GM12878 (cell line): ENCODE results near the gene LIN37. TPM values are rescaled to one million over a fixed set of nuclear protein-coding genes. Genes with fewer than 3 reads are reported as not detected.

ENCODE experiments used
- ATAC-seq: fragments of 200-7000 bp; cut with Tn5 transposase; 3 replicates; pipeline ENCODE4 v1.9.1; 2020; ENCODE audit warnings: mild to moderate bottlenecking, moderate library complexity
- BruUV-seq: library from RNA; stranded (reverse); fragments of 400-500 nt; replicated peaks from 2 replicates; lab custom pipeline; 2021; lab: Mats Ljungman, UMichigan
- CTCF ChIA-PET: fragments of 300-600 bp; sonication (Branson Sonifier 250); formaldehyde crosslinking; extraction: SDS; loops from one replicate; lab custom pipeline; 2021; ENCODE audit warnings: inconsistent platforms; lab: Yijun Ruan, JAX
- POLR2A ChIA-PET: fragments of 350-600 bp; formaldehyde crosslinking; extraction: SDS; loops from one replicate; lab custom pipeline; 2021; ENCODE audit warnings: inconsistent platforms; lab: Charles Lee
- RAD21 ChIA-PET: fragments of 300-600 bp; sonication (Branson Sonifier 250); formaldehyde crosslinking; loops from one replicate; lab custom pipeline; 2023; ENCODE audit warnings: antibody characterized with exemption; ENCODE audit not compliant: unreplicated experiment; lab: Charles Lee
- SMC1A ChIA-PET: fragments of 300-600 bp; sonication (Branson Sonifier 250); formaldehyde crosslinking; loops from one replicate; lab custom pipeline; 2023; ENCODE audit not compliant: unreplicated experiment, uncharacterized antibody; lab: Charles Lee
- DNase-seq: peaks from one replicate; pipeline ENCODE4 v3.0.0-alpha.2; 2011; ENCODE audit warnings: low read depth, low spot score
- FAIRE-seq: peaks from 3 replicates; lab custom pipeline; 2011; peaks lifted over from hg19 to GRCh38; lab: Jason Lieb, UNC
- H2AFZ ChIP-seq: 2 replicates; pipeline ENCODE4 v1.6.0; 2011; ENCODE audit warnings: low read depth, low read length, control low read depth; ENCODE audit not compliant: control insufficient read depth
- H3K27ac ChIP-seq: 2 replicates; pipeline ENCODE4 v1.5.1; 2011; ENCODE audit warnings: control low read depth; ENCODE audit not compliant: control insufficient read depth, insufficient read depth
- H3K27me3 ChIP-seq, 2 experiments: replicated peaks in 1 of 2; 2 replicates each; pipeline versions ENCODE4 v1.6.0 to v1.6.1; 2011; ENCODE audit warnings: low read length in 1 of 2; ENCODE audit not compliant: control insufficient read depth in 2 of 2, insufficient read depth in 2 of 2
- H3K36me3 ChIP-seq, 2 experiments: 2 replicates each; pipeline ENCODE4 v1.5.1; 2011; ENCODE audit warnings: low read length in 1 of 2; ENCODE audit not compliant: control insufficient read depth in 2 of 2, insufficient read depth in 2 of 2
- H3K4me1 ChIP-seq: 2 replicates; pipeline ENCODE4 v1.6.1; 2011; ENCODE audit warnings: mild to moderate bottlenecking, low read length, moderate library complexity, mixed read lengths; ENCODE audit not compliant: control insufficient read depth, insufficient read depth
- H3K4me2 ChIP-seq: 2 replicates; pipeline ENCODE4 v1.6.0; 2011; ENCODE audit warnings: control low read depth; ENCODE audit not compliant: control insufficient read depth, insufficient read depth
- H3K4me3 ChIP-seq: fragments of 200-600 bp; sonication (generic); 2 replicates; pipeline ENCODE4 v1.5.1; 2016
- H3K79me2 ChIP-seq: 2 replicates; pipeline ENCODE4 v1.6.0; 2011; ENCODE audit warnings: low read length; ENCODE audit not compliant: control insufficient read depth, insufficient read depth
- H3K9ac ChIP-seq: 2 replicates; pipeline ENCODE4 v1.8.0; 2011; ENCODE audit warnings: low read length, control low read depth, mixed read lengths; ENCODE audit not compliant: control insufficient read depth, insufficient read depth
- H3K9me3 ChIP-seq: replicated peaks from 3 replicates; pipeline ENCODE4 v1.5.1; 2011; ENCODE audit warnings: mild to moderate bottlenecking, low read length; ENCODE audit not compliant: control insufficient read depth, insufficient read depth
- H4K20me1 ChIP-seq: 2 replicates; pipeline ENCODE4 v1.6.0; 2011; ENCODE audit not compliant: control insufficient read depth, insufficient read depth
- EZH2 ChIP-seq: IDR thresholded peaks from 2 replicates; pipeline ENCODE4 v1.6.1; 2012; ENCODE audit warnings: low read depth, mild to moderate bottlenecking, control low read depth, inconsistent platforms, low read length, borderline replicate concordance; ENCODE audit not compliant: control insufficient read depth
- HCFC1 ChIP-seq: fragments of 150-350 bp; IDR thresholded peaks from 2 replicates; pipeline ENCODE4 v1.6.1; 2014; ENCODE audit warnings: low read length
- HDAC2 ChIP-seq: fragments of 200-600 bp; sonication (generic); IDR thresholded peaks from 2 replicates; pipeline ENCODE4 v1.6.1; 2017
- KDM1A ChIP-seq: fragments of 200-600 bp; sonication (generic); IDR thresholded peaks from 2 replicates; pipeline ENCODE4 v1.6.1; 2016; ENCODE audit warnings: borderline replicate concordance
- MYB ChIP-seq: fragments of 150-350 bp; IDR thresholded peaks from 2 replicates; pipeline ENCODE4 v1.6.1; 2014; ENCODE audit warnings: mild to moderate bottlenecking, low read depth, low read length, borderline replicate concordance
- NFXL1 ChIP-seq: fragments of 450-650 bp; IDR thresholded peaks from 2 replicates; pipeline ENCODE4 v1.6.1; 2017; ENCODE audit warnings: antibody characterized with exemption, mild to moderate bottlenecking, borderline replicate concordance
- POLR2A ChIP-seq: IDR thresholded peaks from 2 replicates; pipeline ENCODE4 v1.6.1; 2011; ENCODE audit warnings: low read depth, mild to moderate bottlenecking, low read length
- SREBF2 ChIP-seq: IDR thresholded peaks from 2 replicates; pipeline ENCODE4 v1.6.1; 2012; ENCODE audit warnings: mild to moderate bottlenecking, low read length
- YY1 ChIP-seq: IDR thresholded peaks from 2 replicates; pipeline ENCODE4 v1.6.1; 2011; ENCODE audit warnings: low read depth, mild to moderate bottlenecking, low read length
- ZNF24 ChIP-seq: fragments of 450-650 bp; IDR thresholded peaks from 2 replicates; pipeline ENCODE4 v1.6.1; 2017; ENCODE audit warnings: antibody characterized with exemption, mild to moderate bottlenecking
- WGBS: methylation state at CpG from one replicate; pipeline ENCODE4 v1.1.6; 2016; ENCODE audit warnings: low lambda C conversion rate; ENCODE audit not compliant: insufficient replicate concordance, insufficient coverage; ENCODE audit errors: missing lambda C conversion rate; 5-methylcytosine and 5-hydroxymethylcytosine counted together
- in situ Hi-C: fragments of 300-500 bp; cut with MboI; formaldehyde crosslinking; loops from 9 replicates; pipeline ENCODE4 v1.14.3; 2018; ENCODE audit warnings: mixed read lengths
- intact Hi-C: fragments of 100-400 bp; cut with micrococcal nuclease; formaldehyde crosslinking; loops from one replicate; pipeline ENCODE4 v1.14.2; 2022; ENCODE audit not compliant: unreplicated experiment
- polyA plus RNA-seq, 11 experiments: library from polyadenylated mRNA; depleted of rRNA in 4 of 11; unstranded in 6 of 11; stranded (reverse) in 5 of 11; fragments of >200 nt; fragmentation: Nextera tagmentation in 4 of 11; fragmentation: Illumina TruSeq in 1 of 11; extraction: Ambion mirVana in 4 of 11; extraction: Trizol in 1 of 11; gene quantifications; 1 replicate in 1 of 11; 2 replicates in 10 of 11; pipeline versions ENCODE4 v1.2.1 to v1.2.3, GENCODE V29; 2011 to 2016; ENCODE audit warnings: inconsistent platforms in 2 of 11, missing spikeins in 2 of 11, low read depth in 1 of 11
- total RNA-seq, 4 experiments: library from RNA; depleted of rRNA in 3 of 4; stranded (reverse); fragments of >200 nt in 3 of 4; fragmentation: Illumina TruSeq in 1 of 4; extraction: Trizol in 1 of 4; gene quantifications; 2 replicates each; pipeline versions ENCODE4 v1.2.1 to v1.2.3, GENCODE V29; 2013 to 2021
- TF ChIP-seq, protein P1 (sequence below): fragments of 450-650 bp; IDR thresholded peaks from 2 replicates; pipeline ENCODE4 v1.6.1; 2017; ENCODE audit warnings: mild to moderate bottlenecking
- TF ChIP-seq, protein P2 (sequence below): IDR thresholded peaks from 2 replicates; pipeline ENCODE4 v1.6.1; 2012; ENCODE audit warnings: low read depth, low read length, improper control_type of control experiment

Gene LIN37
- total and polyA plus RNA-seq, 10 of the 15 experiments (the other 5 are each of a cell fraction or from before 2014, with no cell fraction given), result 0.69 to 11.9 (median 7.6) TPM

DNA sequence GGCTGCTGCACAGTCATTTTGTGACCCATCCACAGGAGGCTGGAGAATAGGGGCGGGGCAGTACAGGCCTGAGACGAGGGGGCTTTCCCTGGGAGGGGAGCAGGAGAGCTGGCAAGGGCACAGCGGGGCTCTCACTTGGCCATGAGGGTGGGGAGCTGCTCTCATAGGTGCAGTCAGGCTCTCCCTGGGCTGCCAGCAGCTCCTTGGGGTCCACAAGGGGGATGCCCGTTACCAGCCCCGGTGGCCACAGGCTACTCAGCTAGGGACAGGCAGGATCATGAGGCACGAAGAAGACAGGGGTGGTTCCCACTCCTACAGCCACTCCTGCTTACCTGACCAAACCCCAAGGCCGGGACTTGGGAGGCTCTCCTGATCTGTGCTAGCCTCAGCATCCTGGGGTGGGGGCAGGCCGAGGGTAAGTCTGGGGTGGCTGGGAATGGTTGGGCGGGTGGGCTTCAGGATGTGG, 43.5 kb downstream of the LIN37 start:
- peak; percentile 51 for ATAC-seq
- DNase-seq, result no peak
- Histone ChIP-seq H2AFZ (no peak overlapping the region), H3K27ac (no peak overlapping the region), H3K4me1 (no peaks in the 10 kb centered on the region), H3K9me3 (no peaks in the 10 kb centered on the region), H4K20me1 (no peaks in the 10 kb centered on the region), H3K4me2 (no peak overlapping the region), H3K36me3 (no peaks in the 10 kb centered on the region), H3K4me3 (no peak overlapping the region), H3K79me2 (no peaks in the 10 kb centered on the region), H3K27me3 (peaks cover 0 to 2% of the 10 kb centered on the region in 2 experiments; a peak in 1 of 4 replicates), H3K9ac (no peak overlapping the region)
- intact Hi-C loops, result no loop called here
- FAIRE-seq, result no peak
- ChIA-PET RAD21 (interaction anchor here (0.9 kb wide), 1 partner anchor 97 kb away, joined by 3 read pairs; no protein-coding TSS in a partner anchor), POLR2A (no interaction called here), SMC1A (no interaction called here), CTCF (no interaction called here)
- no TSS peak for BruUV-seq
- 31% methylated on average over 7 of the region's 9 CpGs for WGBS
- TF ChIP-seq EZH2 (no peak), MYB (no peak), ZNF24 (no peak), HCFC1 (no peak), NFXL1 (no peak), KDM1A (no peak), YY1 (no peak), POLR2A (no peak), SREBF2 (no peak), HDAC2 (no peak)
- TF ChIP-seq, protein P1, sequence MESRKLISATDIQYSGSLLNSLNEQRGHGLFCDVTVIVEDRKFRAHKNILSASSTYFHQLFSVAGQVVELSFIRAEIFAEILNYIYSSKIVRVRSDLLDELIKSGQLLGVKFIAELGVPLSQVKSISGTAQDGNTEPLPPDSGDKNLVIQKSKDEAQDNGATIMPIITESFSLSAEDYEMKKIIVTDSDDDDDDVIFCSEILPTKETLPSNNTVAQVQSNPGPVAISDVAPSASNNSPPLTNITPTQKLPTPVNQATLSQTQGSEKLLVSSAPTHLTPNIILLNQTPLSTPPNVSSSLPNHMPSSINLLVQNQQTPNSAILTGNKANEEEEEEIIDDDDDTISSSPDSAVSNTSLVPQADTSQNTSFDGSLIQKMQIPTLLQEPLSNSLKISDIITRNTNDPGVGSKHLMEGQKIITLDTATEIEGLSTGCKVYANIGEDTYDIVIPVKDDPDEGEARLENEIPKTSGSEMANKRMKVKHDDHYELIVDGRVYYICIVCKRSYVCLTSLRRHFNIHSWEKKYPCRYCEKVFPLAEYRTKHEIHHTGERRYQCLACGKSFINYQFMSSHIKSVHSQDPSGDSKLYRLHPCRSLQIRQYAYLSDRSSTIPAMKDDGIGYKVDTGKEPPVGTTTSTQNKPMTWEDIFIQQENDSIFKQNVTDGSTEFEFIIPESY, result no peak
- TF ChIP-seq, protein P2, sequence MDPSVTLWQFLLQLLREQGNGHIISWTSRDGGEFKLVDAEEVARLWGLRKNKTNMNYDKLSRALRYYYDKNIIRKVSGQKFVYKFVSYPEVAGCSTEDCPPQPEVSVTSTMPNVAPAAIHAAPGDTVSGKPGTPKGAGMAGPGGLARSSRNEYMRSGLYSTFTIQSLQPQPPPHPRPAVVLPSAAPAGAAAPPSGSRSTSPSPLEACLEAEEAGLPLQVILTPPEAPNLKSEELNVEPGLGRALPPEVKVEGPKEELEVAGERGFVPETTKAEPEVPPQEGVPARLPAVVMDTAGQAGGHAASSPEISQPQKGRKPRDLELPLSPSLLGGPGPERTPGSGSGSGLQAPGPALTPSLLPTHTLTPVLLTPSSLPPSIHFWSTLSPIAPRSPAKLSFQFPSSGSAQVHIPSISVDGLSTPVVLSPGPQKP, result no peak
- in situ Hi-C loops, result no loop called here
